Tibial nerve (tissue), 4 donors: Measurements from ENCODE around the gene ERGIC2.

ENCODE experiments used
- EP300 ChIP-seq, 2 donors: sonication (generic); formaldehyde crosslinking; IDR thresholded peaks; one replicate each; pipeline ENCODE4 v1.6.1; 2017; ENCODE audit warnings: antibody characterized with exemption in 2 of 2, mild to moderate bottlenecking in 1 of 2
- TF ChIP-seq, protein P1 (sequence below), 5 experiments: fragments of 200-600 bp in 3 of 5; fragments of 450-650 bp in 2 of 5; sonication (generic) in 3 of 5; IDR thresholded peaks; one replicate each; pipeline ENCODE4 v1.5.1; 2016 to 2019; ENCODE audit warnings: antibody characterized with exemption in 5 of 5, mild to moderate bottlenecking in 3 of 5, moderate library complexity in 2 of 5

DNA sequence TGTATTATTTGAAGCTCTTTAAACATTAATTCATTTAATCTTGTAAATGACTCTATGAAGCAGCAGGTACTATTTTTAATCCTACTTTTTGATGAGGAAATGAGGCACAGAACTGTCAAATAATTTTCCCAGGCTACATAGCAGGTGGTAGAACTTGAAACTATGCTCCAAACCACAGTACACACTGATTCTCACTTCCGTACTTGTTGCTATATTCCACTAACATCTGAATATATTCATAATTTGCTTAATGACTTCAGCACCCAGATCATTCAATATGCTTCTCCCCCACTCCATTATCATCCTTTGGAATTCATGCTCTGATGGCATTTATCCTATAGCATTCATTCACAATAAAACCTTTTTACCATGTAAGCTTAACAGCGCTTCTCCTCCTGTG is 4.9 kb downstream of the ERGIC2 start:
- TF ChIP-seq, protein P1, sequence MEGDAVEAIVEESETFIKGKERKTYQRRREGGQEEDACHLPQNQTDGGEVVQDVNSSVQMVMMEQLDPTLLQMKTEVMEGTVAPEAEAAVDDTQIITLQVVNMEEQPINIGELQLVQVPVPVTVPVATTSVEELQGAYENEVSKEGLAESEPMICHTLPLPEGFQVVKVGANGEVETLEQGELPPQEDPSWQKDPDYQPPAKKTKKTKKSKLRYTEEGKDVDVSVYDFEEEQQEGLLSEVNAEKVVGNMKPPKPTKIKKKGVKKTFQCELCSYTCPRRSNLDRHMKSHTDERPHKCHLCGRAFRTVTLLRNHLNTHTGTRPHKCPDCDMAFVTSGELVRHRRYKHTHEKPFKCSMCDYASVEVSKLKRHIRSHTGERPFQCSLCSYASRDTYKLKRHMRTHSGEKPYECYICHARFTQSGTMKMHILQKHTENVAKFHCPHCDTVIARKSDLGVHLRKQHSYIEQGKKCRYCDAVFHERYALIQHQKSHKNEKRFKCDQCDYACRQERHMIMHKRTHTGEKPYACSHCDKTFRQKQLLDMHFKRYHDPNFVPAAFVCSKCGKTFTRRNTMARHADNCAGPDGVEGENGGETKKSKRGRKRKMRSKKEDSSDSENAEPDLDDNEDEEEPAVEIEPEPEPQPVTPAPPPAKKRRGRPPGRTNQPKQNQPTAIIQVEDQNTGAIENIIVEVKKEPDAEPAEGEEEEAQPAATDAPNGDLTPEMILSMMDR (IDR thresholded peaks at IDR 0.05), result no peak
- TF ChIP-seq EP300 (IDR thresholded peaks at IDR 0.05), result no peak
